GM21528 (cell line): ENCODE measurements around the gene RALGDS.
"Not testable (repeated sequence)": the region's sequence is repeated elsewhere in the genome, so short reads cannot be mapped to it uniquely, and the experiment has no call there.

Source experiments
- ATAC-seq: cut with Tn5 transposase; IDR thresholded peaks from one replicate; pipeline ENCODE4 v1.9.1; 2021; ENCODE audit warnings: mild to moderate bottlenecking, moderate library complexity; ENCODE audit not compliant: unreplicated experiment, low FRiP score

Gene RALGDS

DNA sequence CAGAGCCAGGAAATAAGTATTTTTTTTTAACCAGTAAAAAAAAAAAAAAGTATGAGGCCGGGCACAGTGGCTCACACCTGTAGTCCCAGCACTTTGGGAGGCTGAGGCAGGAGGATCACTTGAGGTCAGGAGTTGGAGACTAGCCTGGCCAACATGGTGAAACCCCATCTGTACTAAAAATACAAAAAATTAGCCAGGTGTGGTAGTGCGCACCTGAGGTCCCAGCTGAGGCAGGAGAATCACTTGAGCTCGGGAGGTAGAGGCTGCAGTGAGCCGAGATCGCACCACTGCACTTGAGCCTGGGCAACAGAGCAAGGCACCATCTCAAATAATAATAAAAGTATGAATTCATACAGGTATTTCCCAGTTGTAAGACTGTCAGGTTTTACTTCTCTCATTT lies 48.8 kb downstream of the RALGDS start:
- ATAC-seq: not testable (repeated sequence)

- no peak for ATAC-seq
Measured at GRCh38 chr9:133071484-133072150, 49.4 kb downstream of the RALGDS start.

- ATAC-seq: not testable (repeated sequence)
Measured at GRCh38 chr9:133070985-133071384, 50.1 kb downstream of the RALGDS start.

GRCh38 chr9:133070500-133070961 lies 50.5 kb downstream of the RALGDS start:
- not testable (repeated sequence) for ATAC-seq

GRCh38 chr9:133068431-133068830 lies 52.6 kb downstream of the RALGDS start:
- ATAC-seq: not testable (repeated sequence)

DNA sequence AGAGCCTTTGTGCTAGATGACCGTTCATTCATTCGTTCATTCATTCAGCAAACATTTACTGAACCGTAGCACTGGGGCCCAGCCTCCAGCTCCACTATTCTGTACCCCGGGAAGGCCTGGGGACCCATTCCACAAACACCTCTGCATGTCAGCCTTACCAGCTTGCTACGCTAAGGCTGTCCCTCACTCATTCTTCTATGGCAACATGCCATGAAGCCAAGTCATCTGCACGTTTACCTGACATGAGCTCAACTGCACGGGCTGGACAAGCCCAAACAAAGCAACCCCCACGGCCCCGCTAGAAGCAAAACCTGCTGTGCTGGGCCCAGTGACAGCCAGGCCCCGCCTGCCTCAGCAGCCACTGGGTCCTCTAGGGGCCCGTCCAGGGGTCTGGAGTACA lies 53.2 kb downstream of the RALGDS start:
- no peak for ATAC-seq

- ATAC-seq: no peak
Measured at GRCh38 chr9:133067006-133067405, 54.0 kb downstream of the RALGDS start.

GRCh38 chr9:133066181-133066983 lies 54.7 kb downstream of the RALGDS start:
- no peak for ATAC-seq

DNA sequence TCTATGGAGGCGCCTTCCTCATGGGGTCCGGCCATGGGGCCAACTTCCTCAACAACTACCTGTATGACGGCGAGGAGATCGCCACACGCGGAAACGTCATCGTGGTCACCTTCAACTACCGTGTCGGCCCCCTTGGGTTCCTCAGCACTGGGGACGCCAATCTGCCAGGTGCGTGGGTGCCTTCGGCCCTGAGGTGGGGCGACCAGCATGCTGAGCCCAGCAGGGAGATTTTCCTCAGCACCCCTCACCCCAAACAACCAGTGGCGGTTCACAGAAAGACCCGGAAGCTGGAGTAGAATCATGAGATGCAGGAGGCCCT lies 56.0 kb downstream of the RALGDS start:
- no peak for ATAC-seq

DNA sequence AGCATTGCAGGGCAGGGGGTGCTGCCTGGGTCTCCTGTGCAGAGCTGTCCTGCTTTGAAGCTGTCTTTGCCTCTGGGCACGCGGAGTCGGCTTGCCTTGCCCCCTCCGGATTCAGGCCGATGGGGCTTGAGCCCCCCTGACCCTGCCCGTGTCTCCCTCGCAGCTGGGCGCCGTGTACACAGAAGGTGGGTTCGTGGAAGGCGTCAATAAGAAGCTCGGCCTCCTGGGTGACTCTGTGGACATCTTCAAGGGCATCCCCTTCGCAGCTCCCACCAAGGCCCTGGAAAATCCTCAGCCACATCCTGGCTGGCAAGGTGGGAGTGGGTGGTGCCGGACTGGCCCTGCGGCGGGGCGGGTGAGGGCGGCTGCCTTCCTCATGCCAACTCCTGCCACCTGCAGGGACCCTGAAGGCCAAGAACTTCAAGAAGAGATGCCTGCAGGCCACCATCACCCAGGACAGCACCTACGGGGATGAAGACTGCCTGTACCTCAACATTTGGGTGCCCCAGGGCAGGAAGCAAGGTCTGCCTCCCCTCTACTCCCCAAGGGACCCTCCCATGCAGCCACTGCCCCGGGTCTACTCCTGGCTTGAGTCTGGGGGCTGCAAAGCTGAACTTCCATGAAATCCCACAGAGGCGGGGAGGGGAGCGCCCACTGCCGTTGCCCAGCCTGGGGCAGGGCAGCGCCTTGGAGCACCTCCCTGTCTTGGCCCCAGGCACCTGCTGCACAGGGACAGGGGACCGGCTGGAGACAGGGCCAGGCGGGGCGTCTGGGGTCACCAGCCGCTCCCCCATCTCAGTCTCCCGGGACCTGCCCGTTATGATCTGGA lies 56.6 kb downstream of the RALGDS start:
- ATAC-seq: no peak

DNA sequence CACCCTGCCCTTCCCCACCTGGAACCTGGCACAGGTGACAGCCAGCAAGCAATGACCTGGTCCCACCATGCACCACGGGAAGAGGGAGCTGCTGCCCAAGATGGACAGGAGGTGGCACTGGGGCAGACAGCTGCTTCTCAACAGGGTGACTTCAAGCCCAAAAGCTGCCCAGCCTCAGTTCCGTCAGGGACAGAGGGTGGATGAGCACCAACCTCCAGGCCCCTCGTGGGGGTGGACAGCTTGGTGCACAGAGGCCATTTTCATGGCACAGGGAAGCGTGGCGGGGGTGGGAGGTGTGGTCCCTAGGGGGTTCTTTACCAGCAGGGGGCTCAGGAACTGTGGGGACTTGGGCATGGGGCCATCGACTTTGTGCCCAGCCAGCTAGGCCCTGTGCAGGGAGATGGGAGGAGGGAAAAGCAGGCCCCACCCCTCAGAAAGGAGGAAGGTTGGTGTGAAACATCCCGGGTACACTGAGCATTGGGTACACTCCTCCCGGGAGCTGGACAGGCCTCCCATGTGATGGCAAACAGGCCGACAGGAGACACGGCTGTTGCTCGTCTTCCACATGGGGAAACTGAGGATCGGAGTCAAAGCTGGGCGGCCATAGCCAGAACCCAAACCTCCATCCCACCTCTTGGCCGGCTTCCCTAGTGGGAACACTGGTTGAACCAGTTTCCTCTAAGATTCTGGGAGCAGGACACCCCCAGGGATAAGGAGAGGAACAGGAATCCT lies 57.4 kb downstream of the RALGDS start:
- no peak for ATAC-seq

- no peak for ATAC-seq
Measured at GRCh38 chr9:133063159-133063499, 57.9 kb downstream of the RALGDS start.

DNA sequence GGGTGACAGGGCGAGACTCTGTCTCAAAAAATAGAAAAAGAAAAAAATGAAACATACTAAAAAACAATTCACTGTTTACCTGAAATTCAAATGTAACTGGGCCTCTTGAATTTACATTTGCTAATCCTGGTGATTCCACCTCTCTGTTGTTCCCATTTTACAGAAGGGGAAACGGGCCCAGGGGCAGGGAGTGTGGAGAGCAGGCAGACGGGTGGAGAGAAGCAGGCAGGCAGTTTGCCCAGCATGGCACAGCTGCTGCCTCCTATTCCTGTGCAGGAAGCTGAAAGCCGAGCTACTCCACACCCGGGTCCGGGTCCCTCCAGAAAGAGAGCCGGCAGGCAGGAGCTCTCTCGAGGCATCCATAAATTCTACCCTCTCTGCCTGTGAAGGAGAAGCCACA lies 58.5 kb downstream of the RALGDS start:
- ATAC-seq: not testable (repeated sequence)

DNA sequence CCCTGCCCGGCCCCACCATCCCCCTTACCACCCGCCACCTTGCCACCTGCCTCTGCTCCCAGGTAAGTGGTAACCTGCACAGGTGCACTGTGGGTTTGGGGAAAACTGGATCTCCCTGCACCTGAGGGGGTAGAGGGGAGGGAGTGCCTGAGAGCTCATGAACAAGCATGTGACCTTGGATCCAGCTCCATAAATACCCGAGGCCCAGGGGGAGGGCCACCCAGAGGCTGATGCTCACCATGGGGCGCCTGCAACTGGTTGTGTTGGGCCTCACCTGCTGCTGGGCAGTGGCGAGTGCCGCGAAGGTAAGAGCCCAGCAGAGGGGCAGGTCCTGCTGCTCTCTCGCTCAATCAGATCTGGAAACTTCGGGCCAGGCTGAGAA lies 59.3 kb downstream of the RALGDS start, which contains the start of gene CEL:
TSS of gene CEL (plus strand) at position 218 of the 382 bp plus-strand sequence. CDS start at position 240, 22 bp downstream.
- not testable (repeated sequence) for ATAC-seq

GRCh38 chr9:133061019-133061763 lies 59.8 kb downstream of the RALGDS start:
- ATAC-seq: not testable (repeated sequence)

DNA sequence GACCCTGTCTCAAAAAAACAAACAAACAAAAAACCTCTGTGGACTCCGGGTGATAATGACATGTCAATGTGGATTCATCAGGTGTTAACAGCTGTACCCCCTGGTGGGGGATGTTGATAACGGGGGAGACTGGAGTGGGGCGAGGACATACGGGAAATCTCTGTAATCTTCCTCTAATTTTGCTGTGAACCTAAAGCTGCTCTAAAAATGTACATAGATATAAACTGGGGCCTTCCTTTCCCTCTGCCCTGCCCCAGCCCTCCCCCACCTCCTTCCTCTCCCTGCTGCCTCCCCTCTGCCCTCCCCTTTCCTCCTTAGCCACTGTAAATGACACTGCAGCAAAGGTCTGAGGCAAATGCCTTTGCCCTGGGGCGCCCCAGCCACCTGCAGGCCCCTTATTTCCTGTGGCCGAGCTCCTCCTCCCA lies 60.6 kb downstream of the RALGDS start:
- ATAC-seq: no peak

DNA sequence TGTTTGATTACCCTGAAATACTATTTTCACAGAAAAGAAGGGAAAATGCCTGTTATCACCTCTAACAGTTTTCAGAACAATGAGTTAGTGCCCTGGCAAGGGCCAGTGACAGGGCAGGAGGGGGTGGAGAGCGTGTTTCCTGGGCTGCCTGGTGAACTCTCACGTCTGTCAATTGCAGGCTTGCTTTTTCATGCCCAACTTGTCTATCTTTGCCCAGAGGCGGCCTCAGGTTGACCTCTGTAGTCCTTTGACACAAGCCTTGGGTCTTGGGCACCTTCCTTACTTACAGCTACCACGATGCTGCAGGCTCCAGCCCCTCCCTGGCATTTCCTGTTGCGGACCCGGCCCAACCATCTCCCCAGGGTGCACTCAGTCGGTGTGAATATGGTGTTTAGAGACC lies 61.4 kb downstream of the RALGDS start:
- no peak for ATAC-seq

DNA sequence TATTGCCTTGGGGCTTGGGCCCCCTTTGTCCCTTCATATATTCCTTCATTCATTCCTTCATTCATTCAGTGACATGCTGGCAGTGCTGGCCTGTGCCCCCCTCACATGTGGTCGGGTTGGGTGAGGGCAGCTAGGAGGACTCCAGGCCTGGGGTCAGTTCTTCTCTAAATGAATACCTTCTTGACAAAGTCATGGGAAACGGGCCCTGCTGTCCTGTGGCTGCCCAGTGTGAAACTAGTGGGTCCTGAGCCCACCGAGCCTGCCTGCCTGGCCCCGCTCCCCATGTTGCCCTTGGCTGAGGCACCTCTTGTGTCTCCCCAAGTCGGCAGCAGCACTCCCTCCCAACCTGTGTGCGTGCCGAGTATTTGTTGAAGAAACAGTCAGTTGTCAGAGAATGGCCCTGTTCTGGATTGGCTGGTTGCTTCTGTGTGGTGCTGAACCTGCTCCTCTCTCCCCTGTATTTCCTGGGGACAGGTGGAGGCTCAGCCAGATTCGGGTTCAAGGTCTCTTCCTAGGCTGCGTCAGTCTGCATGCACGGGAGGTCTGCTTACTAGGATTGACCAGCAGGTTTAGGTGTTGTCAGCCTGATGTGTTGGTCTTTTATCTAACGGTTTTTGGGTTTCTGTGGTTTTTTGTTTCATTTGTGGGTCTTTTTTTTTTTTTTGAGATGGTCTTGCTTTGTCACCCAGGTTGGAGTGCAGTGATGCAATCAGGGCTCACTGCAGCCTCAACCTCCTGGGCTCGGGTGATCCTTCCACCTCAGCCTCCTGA lies 62.3 kb downstream of the RALGDS start:
- ATAC-seq: no peak

DNA sequence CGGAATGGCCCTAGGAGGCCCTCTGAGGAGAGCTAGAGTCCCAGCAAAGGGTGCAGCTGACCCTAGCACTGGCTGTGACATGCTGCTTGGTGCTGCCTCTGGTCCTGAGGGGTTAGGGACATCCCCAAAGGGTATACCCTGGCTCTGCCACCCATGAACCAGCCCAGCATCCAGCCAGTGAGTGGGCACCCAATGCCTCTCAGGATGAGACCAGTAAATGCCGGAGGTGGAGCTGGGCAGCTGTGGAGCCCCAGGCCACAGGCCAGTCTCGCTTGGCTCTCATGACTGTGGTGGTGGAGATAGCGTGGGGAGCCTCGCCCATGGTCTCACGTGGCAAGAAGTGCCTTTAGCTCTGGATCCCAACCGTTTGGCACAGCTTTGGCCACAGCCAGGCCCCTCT lies 63.0 kb downstream of the RALGDS start:
- ATAC-seq: no peak
